ENCODE measurements around the gene SBK3.

DNA sequence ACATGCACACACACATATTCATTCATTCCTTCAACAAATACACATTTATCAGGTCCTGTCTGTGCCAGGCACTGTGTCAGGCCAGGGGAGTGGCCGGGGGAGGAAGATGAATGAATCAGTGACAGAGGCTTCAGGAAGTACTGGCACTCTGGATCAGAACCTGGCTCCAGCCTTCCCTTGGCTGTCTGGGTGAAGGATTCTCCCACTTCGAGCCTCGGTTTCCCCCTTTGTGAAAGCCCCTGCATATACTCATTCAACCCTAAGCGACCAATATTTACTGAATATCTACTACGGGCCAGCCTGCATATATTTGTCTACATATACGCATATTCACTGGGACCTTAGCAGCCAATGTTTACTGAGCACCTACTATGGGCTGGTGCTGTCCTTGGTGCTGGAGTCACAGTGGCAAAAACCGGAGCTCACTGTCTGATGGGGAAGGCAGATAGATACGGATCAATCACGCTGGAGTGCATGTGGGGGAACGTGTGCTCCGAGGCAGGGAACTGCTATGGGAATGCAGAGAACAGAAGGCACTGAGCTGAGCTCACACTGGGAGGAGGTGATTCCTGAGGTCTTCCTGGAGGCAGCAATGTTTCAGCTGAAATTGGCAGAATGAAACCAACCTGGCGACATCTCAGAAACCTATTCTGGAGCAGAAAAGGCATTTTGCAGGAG lies 35.9 kb upstream of the SBK3 start:
- TF ChIP-seq, protein P1, sequence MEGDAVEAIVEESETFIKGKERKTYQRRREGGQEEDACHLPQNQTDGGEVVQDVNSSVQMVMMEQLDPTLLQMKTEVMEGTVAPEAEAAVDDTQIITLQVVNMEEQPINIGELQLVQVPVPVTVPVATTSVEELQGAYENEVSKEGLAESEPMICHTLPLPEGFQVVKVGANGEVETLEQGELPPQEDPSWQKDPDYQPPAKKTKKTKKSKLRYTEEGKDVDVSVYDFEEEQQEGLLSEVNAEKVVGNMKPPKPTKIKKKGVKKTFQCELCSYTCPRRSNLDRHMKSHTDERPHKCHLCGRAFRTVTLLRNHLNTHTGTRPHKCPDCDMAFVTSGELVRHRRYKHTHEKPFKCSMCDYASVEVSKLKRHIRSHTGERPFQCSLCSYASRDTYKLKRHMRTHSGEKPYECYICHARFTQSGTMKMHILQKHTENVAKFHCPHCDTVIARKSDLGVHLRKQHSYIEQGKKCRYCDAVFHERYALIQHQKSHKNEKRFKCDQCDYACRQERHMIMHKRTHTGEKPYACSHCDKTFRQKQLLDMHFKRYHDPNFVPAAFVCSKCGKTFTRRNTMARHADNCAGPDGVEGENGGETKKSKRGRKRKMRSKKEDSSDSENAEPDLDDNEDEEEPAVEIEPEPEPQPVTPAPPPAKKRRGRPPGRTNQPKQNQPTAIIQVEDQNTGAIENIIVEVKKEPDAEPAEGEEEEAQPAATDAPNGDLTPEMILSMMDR (IDR thresholded peaks at IDR 0.05; ENCODE audit: low read length): no peak
- TF ChIP-seq EZH2 (optimal IDR thresholded peaks at IDR 0.05; ENCODE audit: low read depth, low read length): no peak
- TF ChIP-seq EZH2phosphoT487 (IDR thresholded peaks at IDR 0.05; ENCODE audit: low read length): no peak
